HG02759 (cell line): ENCODE measurements around the gene CLSTN2.

Experiments used
- ATAC-seq: cut with Tn5 transposase; IDR thresholded peaks from one replicate; pipeline ENCODE4 v1.9.1; 2021; ENCODE audit warnings: mild to moderate bottlenecking, moderate library complexity; ENCODE audit not compliant: unreplicated experiment

CLSTN2 gene

GRCh38 chr3:140323561-140323960, 388.6 kb downstream of the CLSTN2 start:
- no peak for ATAC-seq

GRCh38 chr3:140332131-140332530, 397.1 kb downstream of the CLSTN2 start:
- no peak for ATAC-seq

GRCh38 chr3:140334132-140334929, 399.3 kb downstream of the CLSTN2 start:
- no peak for ATAC-seq

GRCh38 chr3:140336465-140336864, 401.5 kb downstream of the CLSTN2 start:
- no peak for ATAC-seq

- no peak for ATAC-seq
These were observed 403.9 kb downstream of the CLSTN2 start for GRCh38 chr3:140338916-140339315.

GRCh38 chr3:140341203-140341602, 406.2 kb downstream of the CLSTN2 start:
- ATAC-seq = no peak

GRCh38 chr3:140341817-140342403, 406.9 kb downstream of the CLSTN2 start:
- no peak for ATAC-seq

GRCh38 chr3:140342668-140343067, 407.7 kb downstream of the CLSTN2 start:
- no peak for ATAC-seq

GRCh38 chr3:140343211-140344081, 408.5 kb downstream of the CLSTN2 start:
- ATAC-seq = no peak

GRCh38 chr3:140344082-140344454, 409.1 kb downstream of the CLSTN2 start:
- ATAC-seq = no peak

- ATAC-seq = no peak
These were observed 409.7 kb downstream of the CLSTN2 start for GRCh38 chr3:140344601-140345205.

- ATAC-seq = no peak
These were observed 412.2 kb downstream of the CLSTN2 start for GRCh38 chr3:140347151-140347550.

- ATAC-seq = no peak
These were observed 415.0 kb downstream of the CLSTN2 start for GRCh38 chr3:140349938-140350337.

GRCh38 chr3:140351466-140351865, 416.5 kb downstream of the CLSTN2 start:
- no peak for ATAC-seq

- no peak for ATAC-seq
These were observed 420.5 kb downstream of the CLSTN2 start for GRCh38 chr3:140355481-140355880.

- no peak for ATAC-seq
These were observed 423.7 kb downstream of the CLSTN2 start for GRCh38 chr3:140358686-140359085.

- no peak for ATAC-seq
These were observed 424.4 kb downstream of the CLSTN2 start for GRCh38 chr3:140359233-140359995.

- ATAC-seq = no peak
These were observed 425.3 kb downstream of the CLSTN2 start for GRCh38 chr3:140360332-140360731.

- ATAC-seq = no peak
These were observed 428.8 kb downstream of the CLSTN2 start for GRCh38 chr3:140363801-140364200.

- ATAC-seq = no peak
These were observed 431.1 kb downstream of the CLSTN2 start for GRCh38 chr3:140365872-140366697.
